AG09319 (cell line): ENCODE measurements around the gene CNNM1.

Source experiments
- DNase-seq: peaks from one replicate; pipeline ENCODE4 v3.0.0-alpha.2; 2010; ENCODE audit warnings: low read depth; ENCODE audit errors: extremely low read depth
- CTCF ChIP-seq: IDR thresholded peaks from 2 replicates; pipeline ENCODE4 v1.5.1; 2011; ENCODE audit warnings: low read depth, mild to moderate bottlenecking, inconsistent platforms, low read length, moderate library complexity

CNNM1 gene

GRCh38 chr10:99421233-99421739 is 92.1 kb downstream of the CNNM1 start:
- TF ChIP-seq CTCF: no peak

DNA sequence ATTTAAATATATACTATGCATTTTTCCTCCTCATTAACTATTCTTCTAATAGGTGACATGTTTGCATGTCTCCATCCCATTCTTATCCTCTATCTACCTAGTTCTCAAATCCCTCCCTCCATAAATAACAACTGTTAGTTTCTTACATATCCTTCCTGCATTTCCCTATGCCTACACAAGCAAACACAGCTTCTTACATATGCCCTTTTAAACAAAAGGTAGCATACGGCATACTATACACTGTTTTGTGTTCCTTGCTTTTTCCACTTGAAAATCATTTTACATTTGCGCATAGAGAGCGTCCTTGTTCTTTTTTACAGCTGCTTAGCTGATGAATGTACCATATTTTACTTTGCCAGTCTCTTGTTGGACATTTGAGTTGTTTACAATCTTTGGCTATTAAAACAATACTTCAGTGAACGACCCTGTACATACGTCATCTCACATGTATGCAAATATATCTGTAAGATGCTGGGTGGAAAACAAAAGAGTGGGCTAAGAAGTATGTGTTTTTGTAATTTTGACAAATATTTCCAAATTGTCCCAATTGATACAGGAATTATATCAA is 93.5 kb downstream of the CNNM1 start:
- DNase-seq: no peak
- no peak for TF ChIP-seq CTCF

More at GRCh38 chr10:99421233-99421739, 92.1 kb downstream of the CNNM1 start:
- no peak for DNase-seq

DNA sequence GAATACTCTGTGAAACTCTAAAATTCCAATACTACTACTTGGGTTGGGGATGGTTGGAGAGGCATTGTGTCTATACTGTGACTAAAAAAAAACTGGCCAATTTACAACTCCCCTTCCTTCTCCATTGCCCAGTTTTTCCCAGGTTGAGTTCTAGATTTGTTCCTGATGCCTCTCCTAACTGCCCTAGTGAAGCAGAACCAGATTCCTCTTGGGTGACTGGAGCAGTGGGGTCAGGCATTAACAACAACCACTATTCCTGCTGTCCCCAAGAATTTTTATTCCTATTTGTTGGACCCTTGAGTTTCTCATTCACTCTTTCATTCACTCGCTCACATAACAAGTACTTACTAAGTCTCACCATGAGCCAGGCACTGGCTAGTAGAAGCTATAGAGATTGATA is 95.5 kb downstream of the CNNM1 start:
- no peak for TF ChIP-seq CTCF
- DNase-seq: no peak

GRCh38 chr10:99425204-99425603 is 96.0 kb downstream of the CNNM1 start:
- TF ChIP-seq CTCF: no peak
- DNase-seq: no peak

DNA sequence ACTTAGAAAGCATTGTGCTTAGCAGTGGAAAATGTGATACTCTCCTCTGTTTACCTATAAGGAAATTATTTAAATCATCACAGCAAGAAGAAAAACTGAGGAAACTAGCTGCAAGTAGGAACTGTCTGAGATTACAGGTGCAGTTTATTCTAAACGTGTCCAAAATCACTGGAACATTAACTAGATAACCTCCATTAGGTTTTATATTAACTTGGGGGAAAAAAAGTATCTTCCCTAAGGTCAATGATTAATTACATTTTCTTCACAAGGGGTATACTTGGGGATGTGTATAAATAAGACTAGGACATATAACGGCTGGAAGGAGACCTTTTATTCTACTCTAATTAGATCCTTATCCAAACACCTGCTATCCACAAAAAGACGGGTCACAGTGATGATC is 97.5 kb downstream of the CNNM1 start:
- no peak for DNase-seq

DNA sequence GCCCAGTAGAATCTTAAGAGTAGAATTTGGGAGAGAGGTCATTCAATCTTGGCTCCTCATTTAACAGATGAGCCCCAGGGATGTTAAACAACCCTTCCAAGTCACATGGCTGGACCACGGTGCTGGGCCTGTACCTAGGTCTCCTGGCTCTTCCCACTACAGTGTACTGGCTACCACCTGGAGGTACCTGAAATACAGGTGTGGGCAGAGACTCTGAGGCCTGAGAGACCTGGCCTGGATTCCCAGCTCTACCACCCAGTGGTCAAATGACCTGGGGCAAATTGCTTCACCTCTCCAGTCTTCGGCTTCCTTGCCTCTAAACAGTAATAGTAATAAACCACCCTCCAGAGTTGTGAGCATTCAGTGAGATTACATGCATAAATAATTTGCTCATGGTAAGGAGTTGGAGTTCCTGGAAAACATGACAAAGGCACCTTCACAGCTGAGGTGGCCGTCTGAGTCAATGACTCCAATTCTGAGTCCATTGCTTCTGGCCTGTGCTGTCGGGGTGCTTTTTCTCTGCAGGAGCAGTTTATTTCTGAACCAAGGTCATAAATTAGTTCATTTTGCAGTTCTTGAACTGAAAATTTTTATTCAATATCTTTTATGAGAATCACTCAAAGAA is 98.5 kb downstream of the CNNM1 start:
- TF ChIP-seq CTCF: no peak
- no peak for DNase-seq

More for the DNA sequence above, 97.5 kb downstream of the CNNM1 start:
- TF ChIP-seq CTCF: no peak

GRCh38 chr10:99429517-99430095 is 100.5 kb downstream of the CNNM1 start:
- no peak for TF ChIP-seq CTCF
- DNase-seq: no peak
